Activated CD4-positive, alpha-beta T cell treated with anti-CD3 and anti-CD28 coated beads for 48 hours (primary cell): Measurements from ENCODE around the gene PPP1R9B.

Experiments
- DNase-seq: peaks from one replicate; pipeline ENCODE4 v3.0.0-alpha.2; 2020

PPP1R9B gene, protein sequence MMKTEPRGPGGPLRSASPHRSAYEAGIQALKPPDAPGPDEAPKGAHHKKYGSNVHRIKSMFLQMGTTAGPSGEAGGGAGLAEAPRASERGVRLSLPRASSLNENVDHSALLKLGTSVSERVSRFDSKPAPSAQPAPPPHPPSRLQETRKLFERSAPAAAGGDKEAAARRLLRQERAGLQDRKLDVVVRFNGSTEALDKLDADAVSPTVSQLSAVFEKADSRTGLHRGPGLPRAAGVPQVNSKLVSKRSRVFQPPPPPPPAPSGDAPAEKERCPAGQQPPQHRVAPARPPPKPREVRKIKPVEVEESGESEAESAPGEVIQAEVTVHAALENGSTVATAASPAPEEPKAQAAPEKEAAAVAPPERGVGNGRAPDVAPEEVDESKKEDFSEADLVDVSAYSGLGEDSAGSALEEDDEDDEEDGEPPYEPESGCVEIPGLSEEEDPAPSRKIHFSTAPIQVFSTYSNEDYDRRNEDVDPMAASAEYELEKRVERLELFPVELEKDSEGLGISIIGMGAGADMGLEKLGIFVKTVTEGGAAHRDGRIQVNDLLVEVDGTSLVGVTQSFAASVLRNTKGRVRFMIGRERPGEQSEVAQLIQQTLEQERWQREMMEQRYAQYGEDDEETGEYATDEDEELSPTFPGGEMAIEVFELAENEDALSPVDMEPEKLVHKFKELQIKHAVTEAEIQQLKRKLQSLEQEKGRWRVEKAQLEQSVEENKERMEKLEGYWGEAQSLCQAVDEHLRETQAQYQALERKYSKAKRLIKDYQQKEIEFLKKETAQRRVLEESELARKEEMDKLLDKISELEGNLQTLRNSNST

DNA sequence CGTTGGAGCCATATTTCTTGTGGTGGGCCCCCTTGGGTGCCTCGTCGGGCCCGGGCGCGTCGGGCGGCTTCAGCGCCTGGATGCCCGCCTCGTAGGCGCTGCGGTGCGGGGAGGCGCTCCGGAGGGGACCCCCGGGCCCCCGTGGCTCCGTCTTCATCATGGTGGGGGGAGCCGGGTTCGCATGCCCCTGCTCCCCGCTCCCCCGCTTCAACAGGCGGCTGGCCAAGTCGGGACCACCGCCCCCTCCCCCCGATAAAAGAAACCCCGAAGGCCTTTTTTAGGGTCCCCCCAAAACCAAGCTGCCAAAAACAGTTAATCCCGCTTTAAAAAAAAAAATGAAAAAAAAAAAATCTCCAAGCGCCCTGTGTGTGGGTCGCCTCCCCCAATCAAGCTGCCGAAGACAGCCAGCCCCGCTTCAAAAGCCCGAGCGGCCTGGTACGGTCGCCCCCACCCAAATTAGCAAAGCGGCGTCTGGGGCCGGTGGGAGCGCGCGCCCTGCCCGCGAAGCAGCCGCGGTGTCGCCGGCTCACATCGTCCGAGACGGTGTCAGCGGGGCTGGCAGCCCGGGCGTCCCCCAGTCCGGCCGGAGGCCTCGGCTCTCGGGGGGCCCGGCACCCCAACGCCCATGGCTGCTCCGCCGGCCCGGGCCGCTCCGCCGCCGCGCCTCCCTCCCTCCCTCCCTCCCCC, at the start of gene PPP1R9B:
TSS of gene PPP1R9B (minus strand) at position 324 of the 687 bp plus-strand sequence. CDS start at position 160, 164 bp downstream.
- DNase-seq = no peak

DNA sequence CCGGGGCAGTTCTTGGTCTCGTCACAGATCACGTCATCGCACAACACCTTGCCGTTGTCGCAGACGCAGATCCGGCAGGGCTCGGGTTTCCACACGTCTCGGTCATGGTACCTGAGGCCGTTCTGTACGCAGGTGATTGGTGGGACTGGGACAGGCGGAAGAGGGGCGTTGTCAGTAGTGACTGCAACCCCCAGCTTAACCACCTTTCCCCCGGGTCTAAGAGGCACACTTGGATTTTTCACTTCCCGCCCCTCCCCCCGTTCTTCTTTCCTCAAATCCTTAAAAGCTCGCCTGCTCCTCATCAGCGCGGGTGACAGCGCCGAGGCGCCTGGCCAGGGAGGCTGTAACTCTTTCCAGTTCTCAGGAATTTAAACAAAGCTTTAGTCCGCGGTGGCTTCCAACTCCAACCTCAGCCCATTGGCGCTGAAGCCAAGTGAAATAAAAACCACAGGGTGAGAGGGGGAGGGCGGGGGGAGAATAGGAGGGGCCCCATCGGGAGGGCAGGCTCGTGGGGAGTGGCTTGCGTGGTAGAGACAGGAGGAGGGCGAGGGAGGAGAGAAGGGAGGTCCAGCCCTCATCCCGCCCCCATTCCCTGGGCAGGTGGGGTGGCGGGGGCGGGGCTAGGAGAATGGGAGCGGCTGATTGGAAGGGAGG, 49.5 kb upstream of the PPP1R9B start:
- DNase-seq = peak; percentile 75

DNA sequence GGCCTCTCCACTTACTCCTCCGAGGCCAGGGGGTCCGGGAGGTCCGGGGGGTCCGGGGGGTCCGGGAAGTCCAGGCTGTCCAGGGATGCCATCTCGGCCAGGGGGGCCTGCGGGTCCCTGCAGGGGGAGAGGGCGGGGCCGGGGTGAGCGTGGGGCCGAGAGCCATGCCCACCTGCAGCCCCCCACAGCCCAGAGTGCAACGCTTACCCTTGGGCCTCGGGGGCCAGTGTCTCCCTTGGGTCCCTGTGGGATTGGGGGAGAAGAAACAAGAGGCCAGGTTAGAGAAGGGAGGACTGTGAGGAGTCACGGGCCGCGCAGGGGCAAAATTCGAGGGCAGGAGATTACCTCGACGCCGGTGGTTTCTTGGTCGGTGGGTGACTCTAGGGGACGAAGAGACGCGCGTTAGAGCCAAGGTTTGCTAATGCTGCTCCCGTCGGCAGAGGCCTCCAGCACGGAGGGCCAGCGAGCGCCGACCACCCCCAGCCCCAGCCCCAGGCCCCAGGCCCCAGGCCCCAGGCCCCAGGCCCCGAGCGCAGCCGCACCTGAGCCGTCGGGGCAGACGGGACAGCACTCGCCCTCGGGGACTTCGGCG, 48.8 kb upstream of the PPP1R9B start:
- DNase-seq = no peak

DNA sequence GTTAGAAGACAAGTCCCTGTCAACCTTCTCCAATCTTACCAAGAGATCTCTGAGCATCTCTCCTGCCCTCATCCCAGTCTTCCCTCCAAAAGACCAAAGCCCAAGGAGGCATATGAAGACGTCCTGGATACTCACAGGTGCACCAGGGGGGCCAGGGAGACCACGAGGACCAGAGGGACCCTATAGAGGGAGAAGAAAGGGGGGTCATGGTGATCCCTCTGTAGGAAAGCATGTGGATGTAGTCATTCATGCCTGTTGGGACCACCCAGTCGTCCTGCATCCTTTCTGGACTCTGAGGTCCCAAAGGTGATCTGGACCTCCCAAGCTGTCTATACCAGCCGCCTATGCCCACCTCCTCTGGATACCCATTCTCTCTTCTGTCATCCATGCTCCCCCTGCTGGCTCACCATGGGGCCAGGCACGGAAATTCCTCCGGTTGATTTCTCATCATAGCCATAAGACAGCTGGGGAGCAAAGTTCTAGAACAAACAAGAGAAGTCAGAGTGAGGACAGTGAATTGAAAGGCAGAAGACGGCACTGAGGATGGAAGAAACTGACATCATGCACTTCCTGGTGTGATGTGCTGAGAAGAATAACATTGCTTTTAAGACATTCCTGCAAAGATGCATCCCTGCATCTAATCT, 47.7 kb upstream of the PPP1R9B start:
- DNase-seq = peak; percentile 77

DNA sequence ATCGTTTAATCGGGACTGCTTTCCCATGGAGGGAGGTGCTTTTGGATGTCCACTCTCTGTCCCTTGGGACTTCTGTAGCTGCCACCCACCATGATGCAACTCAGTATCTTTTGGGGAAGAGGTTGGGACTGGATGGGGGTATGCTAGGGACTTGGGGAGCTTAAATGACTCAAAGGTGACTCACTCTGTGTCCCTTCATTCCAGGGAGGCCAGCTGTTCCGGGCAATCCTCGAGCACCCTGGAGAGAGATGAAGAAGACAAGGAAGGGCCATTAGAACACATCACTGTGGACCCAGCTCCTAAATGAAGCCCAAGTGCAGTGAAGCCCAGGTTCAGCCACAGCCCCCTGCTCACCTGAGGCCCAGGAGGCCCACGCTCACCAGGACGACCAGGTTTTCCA, 46.3 kb upstream of the PPP1R9B start:
- DNase-seq = no peak

DNA sequence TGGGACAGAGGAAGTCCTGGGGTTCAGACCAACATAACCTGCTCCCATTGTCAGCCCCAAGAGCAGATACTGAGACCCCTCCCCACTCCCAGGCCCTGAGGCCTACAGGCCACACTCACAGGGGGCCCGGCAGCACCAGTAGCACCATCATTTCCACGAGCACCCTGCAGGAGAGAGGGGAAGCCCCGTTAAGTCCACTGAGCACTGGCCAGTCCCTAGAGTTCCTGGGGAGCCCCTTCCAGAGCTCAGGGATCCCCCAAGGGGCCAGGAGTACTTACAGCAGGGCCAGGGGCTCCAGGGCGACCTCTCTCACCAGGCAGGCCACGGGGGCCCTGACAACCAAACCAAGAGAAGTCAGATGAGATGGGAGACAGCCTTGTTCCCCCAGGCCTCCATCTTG, 45.6 kb upstream of the PPP1R9B start:
- DNase-seq = no peak

DNA sequence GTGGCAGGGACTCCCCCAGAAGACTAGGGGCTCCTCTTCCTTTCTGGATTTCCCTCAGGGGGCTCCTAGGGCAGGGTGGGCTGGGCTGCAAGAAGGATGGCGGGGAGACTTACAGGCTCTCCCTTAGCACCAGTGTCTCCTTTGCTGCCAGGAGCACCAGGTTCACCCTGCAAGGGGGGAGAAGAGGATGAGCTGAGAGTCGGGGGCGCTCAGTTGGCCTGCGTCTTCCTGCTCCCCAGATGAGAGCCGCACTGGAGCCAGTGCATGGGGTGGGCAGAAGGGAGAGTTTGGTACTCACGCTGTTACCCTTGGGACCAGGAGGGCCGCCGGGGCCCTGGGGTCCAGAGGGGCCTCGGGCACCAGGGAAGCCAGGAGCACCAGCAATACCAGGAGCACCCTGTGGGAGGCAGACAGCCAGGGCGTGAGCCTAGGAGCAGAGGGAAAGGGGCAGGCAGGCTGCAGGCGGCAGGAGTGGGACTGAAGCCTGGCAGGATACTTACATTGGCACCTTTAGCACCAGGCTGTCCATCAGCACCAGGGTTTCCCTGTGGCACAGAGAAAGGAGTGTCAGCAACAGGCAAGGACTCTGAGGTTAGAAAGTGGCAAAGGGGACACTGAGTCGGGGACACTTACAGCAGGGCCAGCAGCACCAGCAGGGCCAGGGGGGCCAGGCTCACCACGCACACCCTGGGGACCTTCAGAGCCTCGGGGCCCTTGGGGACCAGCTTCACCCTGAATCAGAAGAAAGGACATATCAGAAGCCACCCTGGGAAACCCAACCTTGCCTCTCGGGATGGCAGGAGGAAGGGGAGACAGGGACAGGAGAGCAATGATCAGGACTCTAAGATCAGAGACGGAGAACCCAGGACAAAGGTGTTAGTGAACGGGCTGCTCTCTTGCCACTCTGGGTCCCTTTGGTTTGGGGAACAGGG, 44.7 kb upstream of the PPP1R9B start:
- DNase-seq = no peak

DNA sequence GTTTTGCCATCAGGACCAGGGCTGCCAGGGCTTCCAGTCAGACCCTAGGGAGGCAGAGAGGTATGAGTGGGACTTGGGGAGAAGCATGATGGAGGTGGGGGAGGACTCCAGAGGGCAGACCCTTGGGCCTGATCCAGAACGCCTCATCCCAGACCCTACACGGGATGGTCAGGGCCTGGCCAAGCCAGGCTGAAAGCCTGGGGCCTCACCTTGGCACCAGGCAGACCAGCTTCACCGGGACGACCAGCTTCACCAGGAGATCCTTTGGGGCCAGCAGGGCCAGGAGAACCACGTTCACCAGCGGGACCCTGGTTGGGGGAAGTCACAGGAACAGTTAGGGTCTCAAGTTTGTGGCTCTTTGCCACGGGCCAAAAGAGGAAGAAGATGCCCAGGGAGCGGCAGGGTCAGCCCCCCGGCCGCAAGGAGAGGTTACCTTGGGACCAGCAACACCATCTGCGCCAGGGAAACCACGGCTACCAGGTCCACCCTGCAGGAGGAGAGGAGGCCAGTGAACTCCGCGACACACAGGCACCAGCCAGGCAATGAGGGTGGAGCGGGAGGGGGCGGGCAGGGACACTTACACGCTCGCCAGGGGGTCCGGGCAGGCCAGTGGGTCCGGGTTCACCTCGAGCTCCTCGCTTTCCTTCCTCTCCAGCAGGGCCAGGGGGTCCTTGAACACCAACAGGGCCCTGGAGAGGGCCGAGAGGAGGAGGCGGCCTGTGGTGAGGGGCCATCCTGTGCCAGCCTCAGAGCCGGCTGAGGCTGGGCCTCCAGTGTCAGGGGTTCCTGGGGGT, 43.9 kb upstream of the PPP1R9B start:
- DNase-seq = no peak

DNA sequence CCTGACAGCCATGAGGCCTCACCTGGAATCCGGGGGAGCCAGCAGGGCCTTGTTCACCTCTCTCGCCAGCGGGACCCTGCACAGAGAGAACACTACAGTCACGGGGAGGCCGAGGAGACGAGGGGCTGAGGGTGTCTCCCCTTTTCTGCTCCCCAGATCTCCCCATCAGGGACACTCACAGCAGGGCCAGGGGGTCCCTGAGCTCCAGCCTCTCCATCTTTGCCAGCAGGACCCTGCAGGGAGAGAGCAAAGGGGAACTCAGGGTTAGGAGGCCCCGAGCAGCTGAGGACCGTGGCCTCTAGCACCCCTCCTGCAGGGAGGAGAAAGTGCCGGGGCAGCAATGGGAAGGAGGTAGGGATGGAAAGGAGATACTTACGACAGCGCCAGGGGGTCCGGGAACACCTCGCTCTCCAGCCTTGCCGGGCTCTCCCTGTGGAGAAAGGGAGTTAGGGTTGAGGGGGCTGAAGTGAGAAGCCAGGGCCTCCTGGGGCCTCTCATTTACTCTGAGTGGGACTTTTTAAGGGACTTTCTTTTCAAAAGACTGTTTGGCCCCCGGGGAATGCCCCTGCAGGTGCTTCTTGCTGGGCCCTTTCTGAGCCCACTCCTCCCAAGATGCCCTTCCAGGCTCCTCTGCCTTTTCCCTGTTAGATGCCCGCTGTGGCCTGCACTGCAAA, 42.3 kb upstream of the PPP1R9B start:
- DNase-seq = no peak

DNA sequence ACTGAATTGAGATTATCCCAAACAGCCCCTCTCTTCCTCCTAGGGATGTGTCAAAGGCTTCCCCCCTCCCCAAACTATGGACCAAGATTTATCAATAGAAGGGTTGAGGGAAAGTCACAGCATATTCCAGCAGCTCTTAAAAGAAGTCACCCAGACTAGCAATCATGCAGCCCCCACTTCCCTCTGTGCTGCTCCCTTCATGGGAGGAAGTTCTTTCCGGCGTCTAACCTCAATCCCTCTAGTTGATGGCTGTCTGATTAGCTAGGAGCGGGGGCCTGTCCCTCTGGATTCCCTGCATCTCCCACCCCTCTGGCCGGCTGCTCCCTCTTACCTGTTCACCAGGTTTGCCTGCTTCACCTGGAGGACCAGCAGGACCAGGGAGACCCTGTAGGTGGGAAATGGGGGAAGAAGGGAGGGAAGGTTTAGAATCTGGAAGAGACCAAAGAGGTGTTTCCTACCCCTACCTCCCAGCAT, 41.7 kb upstream of the PPP1R9B start:
- DNase-seq = no peak

DNA sequence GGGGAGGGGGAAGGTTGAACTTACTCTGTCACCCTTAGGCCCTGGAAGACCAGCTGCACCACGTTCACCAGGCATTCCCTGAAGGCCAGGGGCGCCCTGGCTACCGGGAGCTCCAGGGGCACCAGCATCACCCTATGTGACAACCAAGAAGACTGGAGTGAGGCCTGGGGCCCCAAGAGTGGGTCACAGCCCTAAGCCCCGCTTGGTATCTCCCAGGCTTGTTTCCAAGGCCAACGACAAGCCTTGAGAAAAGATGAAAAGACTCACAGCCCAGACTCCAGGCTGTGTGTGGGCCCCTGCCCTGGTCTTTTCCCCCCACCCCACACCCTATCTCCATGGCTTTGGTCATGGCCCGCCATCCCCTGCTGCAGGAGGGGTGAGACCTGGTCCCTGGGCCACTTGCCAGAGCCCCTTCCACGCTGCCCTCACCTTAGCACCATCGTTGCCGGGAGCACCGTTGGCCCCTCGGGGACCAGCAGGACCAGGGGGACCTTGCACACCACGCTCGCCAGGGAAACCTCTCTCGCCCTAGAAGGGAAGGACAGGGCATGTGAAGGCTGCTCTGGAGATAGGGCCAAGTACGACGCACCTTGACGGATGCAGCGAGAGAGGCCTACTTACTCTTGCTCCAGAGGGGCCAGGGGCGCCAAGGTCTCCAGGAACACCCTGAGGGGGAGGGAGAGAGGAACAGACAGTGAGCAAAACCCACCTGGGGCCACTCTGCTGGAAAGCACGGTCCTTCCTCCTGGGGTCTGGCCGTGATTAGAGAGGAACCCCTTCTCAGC, 41.1 kb upstream of the PPP1R9B start:
- no peak for DNase-seq

DNA sequence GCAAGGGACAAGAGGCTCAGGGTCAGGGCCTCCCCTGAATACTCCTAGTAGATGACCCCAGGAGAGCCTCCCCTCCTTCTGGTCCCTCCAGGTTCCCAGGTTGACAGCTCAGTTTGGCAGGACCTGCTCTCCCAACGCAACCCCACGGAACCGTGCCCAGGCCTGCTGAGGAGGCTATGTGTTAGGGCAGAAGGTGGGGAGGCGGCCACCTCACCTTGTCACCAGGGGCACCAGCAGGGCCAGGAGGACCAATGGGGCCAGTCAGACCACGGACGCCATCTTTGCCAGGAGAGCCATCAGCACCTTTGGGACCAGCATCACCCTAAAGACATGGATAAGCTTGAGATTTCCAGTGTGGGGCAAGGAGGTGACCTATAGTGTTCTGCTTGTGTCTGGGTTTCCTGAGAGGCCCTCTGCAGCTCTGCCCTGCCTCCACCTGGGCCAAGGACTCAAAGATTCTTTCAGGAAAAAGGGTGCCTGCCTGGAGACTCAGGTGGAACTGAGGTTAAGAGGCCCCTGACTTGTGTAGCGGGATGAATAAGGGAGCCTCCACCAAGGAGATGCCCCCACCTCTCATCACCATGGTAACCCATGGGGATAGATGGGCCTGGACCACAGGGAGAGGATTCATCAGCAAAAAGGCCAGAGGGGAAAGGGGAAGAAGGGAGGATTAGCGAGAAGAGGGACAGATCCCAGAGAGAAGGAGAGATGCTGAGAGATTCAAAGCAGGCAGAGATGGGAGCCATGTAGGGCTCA, 40.3 kb upstream of the PPP1R9B start:
- DNase-seq = no peak

DNA sequence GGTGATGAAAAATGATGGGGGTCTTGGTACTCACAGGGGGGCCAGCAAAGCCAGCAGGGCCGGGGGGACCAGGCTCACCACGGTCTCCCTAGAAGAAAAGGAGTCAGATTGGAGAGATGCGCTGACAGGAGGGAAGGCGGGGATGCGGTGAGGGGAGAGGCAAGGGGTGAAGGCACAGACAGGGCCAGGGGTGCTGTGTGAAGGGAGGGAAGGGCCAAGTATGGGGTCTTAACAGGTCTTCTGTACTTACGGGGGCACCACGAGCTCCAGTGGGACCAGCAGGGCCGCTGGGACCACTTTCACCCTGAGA, 39.8 kb upstream of the PPP1R9B start:
- no peak for DNase-seq

DNA sequence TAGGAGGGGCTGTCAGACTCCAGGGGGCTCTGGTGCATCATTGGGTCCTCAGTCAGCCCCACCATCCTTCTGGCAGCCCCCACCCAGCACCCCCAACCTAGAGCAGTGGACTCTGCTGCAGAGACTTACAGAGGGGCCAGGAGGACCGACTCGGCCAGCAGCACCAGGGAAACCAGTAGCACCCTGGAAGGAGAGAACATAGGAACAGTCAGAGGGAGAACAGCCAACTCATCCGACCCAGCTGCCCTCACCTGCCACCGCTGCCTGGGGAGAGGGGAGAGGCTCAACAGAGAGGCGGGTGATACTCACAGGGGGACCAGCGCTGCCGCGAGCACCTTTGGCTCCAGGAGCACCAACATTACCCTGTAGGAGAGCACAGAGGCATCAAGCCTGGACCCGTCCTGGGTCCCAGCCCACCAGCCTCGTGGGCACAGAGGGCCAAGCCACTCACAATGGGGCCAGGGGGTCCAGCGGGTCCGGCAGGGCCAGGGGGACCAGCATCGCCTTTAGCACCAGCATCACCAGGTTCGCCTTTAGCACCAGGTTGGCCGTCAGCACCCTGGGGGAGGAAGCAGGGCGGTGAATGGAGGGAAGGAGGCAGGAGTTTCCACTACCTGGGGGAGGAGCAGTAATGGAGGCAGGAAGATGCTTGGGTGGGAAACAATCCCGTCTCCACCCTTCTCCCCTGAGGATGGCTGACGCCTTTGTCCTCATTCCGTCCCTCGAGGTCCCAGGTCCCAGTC, 39.2 kb upstream of the PPP1R9B start:
- no peak for DNase-seq

DNA sequence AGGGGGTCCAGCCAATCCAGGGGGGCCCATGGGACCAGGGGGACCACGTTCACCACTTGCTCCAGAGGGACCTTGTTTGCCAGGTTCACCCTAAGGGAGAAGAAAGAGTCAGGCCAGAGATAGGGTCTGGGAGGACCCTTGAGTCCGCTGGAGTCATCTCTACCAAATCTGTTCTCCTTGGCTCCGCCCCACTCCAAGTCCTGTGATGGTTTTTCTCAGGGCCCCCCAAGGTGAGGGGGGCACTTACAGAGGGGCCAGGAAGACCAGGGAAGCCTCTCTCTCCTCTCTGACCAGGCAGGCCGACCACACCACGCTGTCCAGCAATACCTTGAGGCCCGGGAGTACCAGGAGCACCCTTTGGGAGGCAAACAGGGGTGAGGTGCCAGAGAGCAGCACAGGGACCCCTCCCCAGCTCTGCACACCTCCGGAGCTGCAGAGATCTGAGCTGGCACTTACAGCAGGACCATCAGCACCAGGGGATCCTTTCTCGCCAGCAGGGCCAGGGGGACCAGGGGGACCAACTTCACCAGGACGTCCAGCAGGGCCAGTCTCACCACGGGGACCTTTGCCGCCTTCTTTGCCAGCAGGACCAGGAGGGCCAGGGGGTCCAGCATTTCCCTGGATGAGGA, 38.6 kb upstream of the PPP1R9B start:
- no peak for DNase-seq

DNA sequence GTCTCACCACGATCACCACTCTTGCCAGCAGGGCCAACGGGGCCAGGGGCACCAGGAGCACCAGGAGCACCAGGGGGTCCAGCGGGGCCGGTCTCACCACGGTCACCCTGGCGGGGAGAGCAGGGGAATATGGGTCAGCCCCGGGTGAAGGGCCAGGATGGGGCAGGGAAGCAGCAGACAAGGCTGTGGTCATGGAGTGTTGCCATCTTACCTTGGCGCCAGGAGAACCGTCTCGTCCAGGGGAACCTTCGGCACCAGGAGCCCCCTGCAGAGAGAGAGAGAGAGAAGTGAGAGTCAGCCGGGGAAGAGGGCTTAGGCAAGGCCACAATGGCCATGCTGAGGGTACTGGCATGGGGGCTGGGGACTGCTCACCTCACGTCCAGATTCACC, 38.0 kb upstream of the PPP1R9B start:
- DNase-seq = no peak
